Gastroesophageal sphincter (tissue), 3 donors: Measurements from ENCODE around the gene TMEM255A.

Experiments
- CTCF ChIP-seq, 4 experiments: fragments of 200-600 bp in 2 of 4; fragments of 450-650 bp in 2 of 4; sonication (generic) in 1 of 4; IDR thresholded peaks; one replicate each; pipeline ENCODE4 v1.5.1; 2017 to 2019; ENCODE audit warnings: antibody characterized with exemption in 4 of 4, mild to moderate bottlenecking in 2 of 4, moderate library complexity in 2 of 4
- EP300 ChIP-seq: sonication (generic); formaldehyde crosslinking; IDR thresholded peaks from one replicate; pipeline ENCODE4 v1.6.1; 2017; ENCODE audit warnings: antibody characterized with exemption, mild to moderate bottlenecking
- POLR2A ChIP-seq, 2 donors: fragments of 450-650 bp; IDR thresholded peaks; one replicate each; pipeline ENCODE4 v1.6.1; 2017; ENCODE audit warnings: antibody characterized with exemption in 2 of 2, mild to moderate bottlenecking in 2 of 2, moderate library complexity in 1 of 2
- POLR2AphosphoS5 ChIP-seq: sonication (generic); formaldehyde crosslinking; IDR thresholded peaks from one replicate; pipeline ENCODE4 v1.6.1; 2017; ENCODE audit warnings: antibody characterized with exemption

GRCh38 chrX:120286733-120287512 is 24.3 kb downstream of the TMEM255A start:
- TF ChIP-seq CTCF (IDR thresholded peaks at IDR 0.05) (no peak), POLR2A (IDR thresholded peaks at IDR 0.05) (no peak), POLR2AphosphoS5 (no peak), EP300 (no peak)
